Left colon (tissue), 2 donors: ENCODE results near the gene CFAP299. TPM values are rescaled to one million over a fixed set of nuclear protein-coding genes. Genes with fewer than 3 reads are reported as not detected.

Experiments
- ATAC-seq: fragments of 200-7000 bp; cut with Tn5 transposase; one replicate; pipeline ENCODE4 v1.9.1; 2020; ENCODE audit warnings: mild to moderate bottlenecking, moderate library complexity
- DNase-seq, 2 donors: peaks; one replicate each; pipeline ENCODE4 v3.0.0-alpha.2; 2020
- intact Hi-C, 2 donors: fragments of 100-400 bp; cut with DNase I in 1 of 2; cut with micrococcal nuclease in 1 of 2; formaldehyde crosslinking; loops; one replicate each; pipeline versions ENCODE4 v1.11.2 to v1.14.0; 2022; cut with DNase I, micrococcal nuclease
- total RNA-seq, 2 donors: library from RNA; stranded (reverse); fragmentation: NEBNext Ultra II Directional; extraction: Animal tissue kit (Norgen Biotek cat#: 25700); gene quantifications; one replicate each; pipeline ENCODE4 v1.2.1, GENCODE V29; 2021
- donor health status: DM: no; HTN: no; CAD: no.
- donor health status: DM: yes; HTN: yes; CAD: no.

The CFAP299 gene
- total RNA-seq, 2 donors from 2014 or later = not detected

DNA sequence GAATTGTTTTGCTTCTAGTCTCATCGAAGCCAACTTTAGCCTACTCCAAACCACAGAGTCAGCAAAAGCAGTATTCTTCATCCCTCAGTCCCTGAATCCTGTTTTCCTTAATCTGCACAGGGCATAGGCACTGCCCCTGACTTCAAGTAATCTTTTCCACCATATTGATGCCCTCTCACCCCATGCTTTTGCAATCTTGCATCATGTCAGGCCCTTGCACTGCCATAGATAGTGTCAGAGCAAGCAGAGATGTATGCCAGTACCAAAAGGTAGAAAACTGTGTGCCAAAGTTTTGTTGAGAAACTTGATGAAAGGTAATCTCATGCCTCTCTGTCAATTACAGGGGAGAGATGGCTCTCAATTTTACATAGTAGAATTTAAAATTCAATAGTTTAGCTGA is 131.1 kb downstream of the CFAP299 start:
- ATAC-seq (no peak), DNase-seq (no peak)
- intact Hi-C loops = no loop called here

DNA sequence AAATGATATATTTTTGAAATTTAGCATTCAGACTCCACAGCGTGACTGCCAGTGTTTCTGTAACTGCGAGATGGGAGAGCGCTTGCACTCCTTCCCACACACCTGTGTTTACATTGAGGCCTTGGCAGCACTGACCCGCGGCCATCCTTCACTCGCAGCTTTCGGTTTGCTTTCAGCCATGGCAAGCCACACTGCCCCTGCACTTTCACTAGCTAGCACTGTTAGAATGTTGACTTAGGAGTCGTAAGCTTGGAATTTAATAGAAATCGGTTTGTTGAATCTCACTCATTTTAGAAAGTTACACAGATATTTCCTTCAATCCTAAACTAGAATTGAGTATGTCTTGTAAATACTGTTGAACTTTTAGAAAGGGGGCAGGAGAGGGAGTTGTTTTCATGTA is 136.2 kb downstream of the CFAP299 start:
- DNase-seq (peak; percentile 61 to 65), ATAC-seq (peak; percentile 99)
- intact Hi-C loops = no loop called here

DNA sequence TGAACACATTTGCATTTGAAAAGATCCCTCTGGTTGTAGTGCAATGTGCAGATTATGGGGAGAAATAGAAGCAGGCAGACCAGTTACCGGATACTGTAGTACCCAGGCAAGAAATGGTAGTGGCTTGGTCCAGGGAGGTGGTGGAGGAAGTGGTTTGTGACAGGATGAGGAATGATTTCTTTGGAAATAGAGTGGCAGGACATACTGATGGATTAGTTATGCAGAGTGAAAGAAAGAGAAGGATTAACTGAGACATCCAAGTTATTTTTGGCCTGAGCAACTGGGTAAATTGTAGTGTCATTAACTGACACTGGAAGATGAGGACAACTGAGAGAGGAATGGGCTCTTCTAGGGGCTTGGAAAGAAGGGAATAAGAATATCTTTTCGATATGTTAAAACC is 139.7 kb downstream of the CFAP299 start:
- DNase-seq = no peak
- intact Hi-C loops = no loop called here
- ATAC-seq = no peak

DNA sequence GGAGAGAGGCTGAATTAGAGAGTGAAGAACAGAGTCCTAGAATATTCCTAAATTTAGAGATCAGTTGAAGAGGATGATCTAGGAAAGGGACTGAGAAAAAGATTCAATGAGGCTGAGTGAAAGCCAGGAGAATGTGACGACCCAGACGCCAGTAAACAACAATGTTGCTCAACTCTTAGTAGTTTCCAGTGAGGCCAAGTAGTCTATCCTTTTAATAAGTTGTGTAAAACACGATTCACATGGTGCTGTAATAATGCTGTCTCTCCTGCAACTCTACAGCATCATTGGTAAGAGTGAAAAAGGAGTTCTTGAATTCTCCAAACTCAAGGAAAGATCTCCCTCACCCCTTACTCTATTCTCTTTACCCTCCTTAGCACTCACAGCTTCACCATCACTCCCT is 140.3 kb downstream of the CFAP299 start:
- intact Hi-C loops = no loop called here
- no peak for DNase-seq
- ATAC-seq = no peak

DNA sequence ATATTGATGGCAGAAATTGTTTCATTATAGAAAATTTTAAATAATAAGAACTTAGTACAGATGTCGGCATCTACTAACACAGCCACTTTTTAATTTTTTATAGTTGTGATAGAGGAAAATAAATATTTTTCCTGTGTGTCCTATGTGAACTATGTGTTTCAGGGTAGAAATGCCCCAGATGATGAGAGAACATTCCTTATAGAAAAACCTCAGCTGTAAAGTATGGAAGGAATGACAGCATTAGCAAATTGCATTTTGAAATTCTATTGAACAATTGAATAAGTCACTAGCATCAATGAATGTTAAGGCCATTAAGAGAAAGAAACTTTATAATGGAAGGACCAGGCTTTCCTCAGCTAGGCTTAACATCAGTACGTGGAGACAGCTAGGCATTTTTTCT is 149.2 kb downstream of the CFAP299 start:
- DNase-seq (no peak), ATAC-seq (no peak)
- intact Hi-C loops = no loop called here

DNA sequence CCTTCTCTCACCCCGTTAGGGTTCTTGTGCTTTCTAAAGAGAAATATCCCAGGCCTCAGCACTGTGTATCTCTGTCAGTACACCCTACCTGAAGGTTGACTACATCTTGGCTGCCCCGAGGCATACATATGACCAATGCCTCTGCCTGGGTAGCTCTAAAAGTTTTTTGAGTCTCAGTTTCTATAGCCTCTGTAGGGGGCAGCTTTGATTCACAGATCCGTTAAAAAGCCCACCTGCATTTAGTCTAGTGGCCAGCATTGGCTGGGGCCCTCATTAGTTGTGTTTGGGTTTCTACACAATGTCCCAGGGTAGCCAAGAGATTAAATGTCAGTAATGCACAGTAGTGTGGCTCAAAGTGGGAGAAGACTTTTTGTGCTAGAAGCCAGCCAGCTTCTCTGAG is 151.1 kb downstream of the CFAP299 start:
- DNase-seq (no peak), ATAC-seq (no peak)
- intact Hi-C loops = no loop called here

DNA sequence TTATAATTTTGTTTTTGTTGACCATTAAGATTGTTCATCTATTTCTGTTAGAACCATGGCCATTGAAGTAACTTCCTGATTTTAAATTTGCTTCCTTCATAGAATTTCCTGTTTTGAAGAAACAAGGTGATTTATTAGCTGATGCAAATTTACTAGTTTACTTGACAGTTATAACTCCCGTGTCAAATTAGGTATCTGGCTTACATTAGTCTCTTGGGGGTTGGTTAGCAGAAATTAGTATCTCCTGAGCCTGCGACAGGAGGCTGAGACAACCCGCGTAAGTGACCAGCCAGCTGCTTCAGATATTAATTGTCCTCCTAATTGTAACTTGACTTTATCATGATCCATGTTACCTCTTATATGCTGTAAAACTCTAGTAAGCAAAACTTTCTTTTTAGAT is 154.3 kb downstream of the CFAP299 start:
- DNase-seq = no peak
- intact Hi-C loops = no loop called here
- ATAC-seq = no peak

DNA sequence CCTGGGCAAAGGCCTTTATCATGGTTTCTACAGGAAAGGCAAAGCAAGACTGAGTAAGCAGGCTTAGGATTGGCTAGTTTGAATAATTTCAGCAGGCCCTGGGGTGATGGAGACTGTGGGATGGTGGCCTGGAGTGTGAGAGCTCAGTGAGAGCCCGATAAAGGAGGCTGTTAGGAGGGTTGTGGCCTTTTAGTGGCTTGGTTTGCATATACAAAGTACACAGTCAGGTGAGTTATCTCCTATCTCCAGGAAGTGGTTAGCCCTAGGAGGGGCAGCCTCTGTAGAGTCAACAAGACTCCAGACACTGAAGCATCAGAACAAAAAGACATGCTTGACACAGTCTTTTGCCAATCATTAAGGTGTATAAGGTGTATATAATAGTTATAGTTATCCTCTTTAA is 157.2 kb downstream of the CFAP299 start:
- intact Hi-C loops = no loop called here
- peak; percentile 100 for ATAC-seq
- DNase-seq = peak; percentile 17 to 38

DNA sequence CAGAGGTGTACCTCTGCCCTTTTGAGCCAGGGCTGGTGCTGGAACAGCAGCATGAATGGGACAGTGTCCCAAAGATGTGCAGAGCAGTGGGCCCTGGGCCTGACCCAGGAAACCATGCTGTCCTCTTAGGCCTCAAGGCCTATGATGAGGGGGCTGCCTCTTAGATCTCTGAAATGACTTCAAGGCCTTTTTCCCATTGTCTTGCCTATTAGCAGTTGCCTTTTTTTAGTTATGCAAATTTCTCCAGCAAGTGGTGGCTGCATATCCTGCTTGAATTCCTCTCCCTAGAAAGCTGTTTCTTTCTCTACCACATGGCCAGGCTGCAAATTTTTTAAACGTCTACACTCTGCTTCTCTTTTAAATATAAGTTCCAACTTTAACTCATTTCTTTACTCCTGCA is 160.3 kb downstream of the CFAP299 start:
- no peak for ATAC-seq
- intact Hi-C loops = no loop called here
- DNase-seq = no peak

DNA sequence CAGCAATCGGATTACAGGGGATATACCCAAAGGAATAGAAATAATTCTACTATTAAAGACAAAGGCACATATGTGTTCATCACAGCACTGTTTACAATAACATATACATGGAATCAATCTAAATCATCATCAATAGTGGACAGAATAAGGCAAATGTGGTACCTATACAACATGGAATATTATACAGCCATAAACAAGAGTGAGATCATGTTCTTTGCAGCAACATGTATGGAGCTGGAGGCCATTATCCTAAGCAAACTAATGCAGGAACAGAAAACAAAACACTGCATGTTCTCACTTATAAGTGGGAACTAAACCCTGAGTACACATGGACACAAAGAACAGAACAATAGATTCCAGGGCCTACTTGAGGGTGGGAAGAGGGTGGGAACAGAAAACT is 163.2 kb downstream of the CFAP299 start:
- no peak for DNase-seq
- no peak for ATAC-seq
- intact Hi-C loops = no loop called here

DNA sequence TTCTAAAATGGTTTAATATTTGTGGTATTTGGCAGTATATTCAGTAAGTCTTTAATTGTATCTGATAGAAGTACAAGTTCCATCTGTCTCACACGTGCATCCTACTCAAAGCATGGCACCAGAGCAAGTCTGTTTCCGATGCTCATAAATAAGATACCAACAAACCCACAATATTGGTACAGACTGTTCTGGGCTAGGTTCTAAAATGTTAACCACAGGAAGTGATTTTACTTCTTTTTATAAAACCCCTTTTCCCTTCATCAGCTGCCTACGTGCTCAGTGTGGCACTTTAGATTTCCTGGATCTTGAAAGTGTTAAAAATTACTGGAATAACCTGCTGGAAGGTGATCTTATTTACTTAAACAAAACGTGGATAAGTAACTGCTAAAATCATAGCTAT is 165.1 kb downstream of the CFAP299 start:
- intact Hi-C loops = no loop called here
- no peak for DNase-seq

DNA sequence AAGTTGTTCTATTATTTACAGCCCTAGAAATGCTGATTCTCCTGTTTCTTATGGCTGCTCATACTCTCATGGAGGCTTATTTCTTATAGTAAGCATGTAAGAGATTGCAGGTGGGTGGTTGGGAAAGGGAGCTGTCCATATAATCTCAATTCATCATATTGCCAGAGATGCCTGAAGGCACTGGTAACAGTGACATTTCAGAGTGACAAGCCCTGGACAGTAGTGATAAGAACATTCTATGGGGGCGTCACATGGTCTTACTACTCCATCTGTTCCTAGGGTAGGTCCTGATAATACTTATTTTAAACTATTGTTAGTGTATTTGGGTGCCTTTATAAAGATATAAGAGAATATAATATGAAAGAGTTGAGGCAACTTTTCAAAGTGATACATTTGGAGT is 171.5 kb downstream of the CFAP299 start:
- ATAC-seq (no peak), DNase-seq (no peak)
- intact Hi-C loops = no loop called here

More for the DNA sequence above, 165.1 kb downstream of the CFAP299 start:
- ATAC-seq = no peak

DNA sequence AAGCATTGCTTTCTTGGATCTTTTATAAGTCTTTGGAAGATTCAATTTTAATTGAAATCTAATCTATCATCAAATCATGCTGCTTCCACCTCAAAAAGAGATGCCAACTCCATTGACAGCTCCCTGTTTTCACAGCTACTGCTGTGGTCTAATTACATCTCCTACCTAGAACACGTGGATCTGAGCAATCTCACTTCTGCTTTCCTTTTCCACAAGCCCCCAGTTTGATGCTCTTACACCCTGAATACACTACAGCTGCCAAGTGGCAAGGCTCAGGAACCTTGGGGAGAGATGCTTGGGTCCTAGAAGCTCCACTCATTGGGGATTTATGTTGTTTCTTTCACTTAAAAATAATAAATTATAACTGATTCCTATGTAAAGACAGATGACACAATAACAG is 172.0 kb downstream of the CFAP299 start:
- DNase-seq = no peak
- ATAC-seq = no peak
- intact Hi-C loops = no loop called here

DNA sequence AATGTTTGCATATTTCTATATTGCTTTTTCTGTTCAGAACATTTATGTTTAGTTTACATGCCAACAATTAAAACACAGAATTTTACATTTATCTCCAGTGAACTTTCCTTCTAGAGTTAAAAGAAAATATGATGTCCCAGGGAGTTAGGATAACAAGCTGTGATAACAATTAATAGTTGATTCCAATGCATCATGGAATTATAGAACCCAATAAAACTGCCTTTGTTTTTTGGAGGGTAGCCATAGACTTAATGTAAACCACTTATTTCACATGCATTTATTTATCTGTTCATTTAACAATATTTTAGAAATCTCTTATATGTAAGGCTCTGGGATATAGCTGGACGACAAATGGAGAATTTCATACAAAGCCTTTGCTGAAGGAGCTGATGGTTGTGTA is 180.0 kb downstream of the CFAP299 start:
- no peak for ATAC-seq
- intact Hi-C loops = no loop called here
- DNase-seq = no peak

DNA sequence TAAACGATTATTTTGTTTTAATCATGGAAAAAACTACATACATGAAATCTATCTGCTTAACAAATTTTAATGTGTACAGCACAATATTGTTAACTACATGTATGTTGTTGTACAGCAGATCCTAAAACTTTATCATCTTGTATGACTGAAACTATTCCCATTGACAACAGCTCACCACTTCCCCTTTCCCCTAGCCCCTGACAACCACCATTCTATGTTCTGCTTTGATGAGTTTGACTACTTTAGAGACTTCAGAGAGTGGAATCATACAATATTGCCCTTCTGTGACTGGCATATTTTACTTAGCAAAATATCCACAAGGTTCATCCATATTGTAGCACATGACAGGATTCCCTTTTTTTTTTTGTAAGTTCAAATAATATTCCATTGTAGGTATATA is 185.9 kb downstream of the CFAP299 start:
- DNase-seq = no peak
- no peak for ATAC-seq
- intact Hi-C loops = no loop called here

DNA sequence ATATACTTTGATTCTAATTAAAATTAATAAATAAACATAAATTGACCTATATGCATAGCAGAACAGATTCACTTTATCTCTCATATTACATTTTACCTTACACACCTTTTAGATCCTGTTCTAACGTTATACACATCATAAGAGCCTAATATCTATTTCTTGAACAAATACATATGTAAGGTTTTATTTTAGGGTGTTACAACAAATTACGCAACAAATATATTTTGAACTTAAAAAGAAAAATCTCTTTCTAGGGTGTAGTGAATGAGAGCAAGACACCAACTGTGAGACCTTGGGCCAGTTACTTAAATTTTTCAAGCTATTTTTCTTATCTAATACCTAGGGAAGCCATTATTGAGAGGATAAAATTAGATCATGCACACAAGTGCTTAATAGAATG is 191.2 kb downstream of the CFAP299 start:
- ATAC-seq = no peak
- no peak for DNase-seq
- intact Hi-C loops = no loop called here

DNA sequence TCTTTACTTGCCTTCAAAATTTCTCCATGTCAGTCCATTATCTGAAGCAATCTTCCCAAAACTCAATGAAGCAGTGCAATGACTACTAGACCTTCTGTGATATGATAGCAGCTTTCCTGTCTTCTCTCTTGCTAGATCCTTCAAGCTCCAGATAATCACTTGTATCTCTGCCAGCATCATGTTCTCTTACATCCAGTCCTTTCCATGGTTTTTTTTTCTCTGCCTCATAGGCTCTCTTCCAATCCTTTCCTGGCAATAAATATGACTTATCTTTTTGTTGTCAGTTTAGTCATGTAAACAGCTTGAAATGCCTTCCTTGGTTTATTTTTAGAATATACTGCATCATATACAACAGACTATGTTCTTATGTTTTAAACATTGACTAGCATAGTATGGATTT is 193.5 kb downstream of the CFAP299 start:
- DNase-seq (no peak), ATAC-seq (no peak)
- intact Hi-C loops = no loop called here

DNA sequence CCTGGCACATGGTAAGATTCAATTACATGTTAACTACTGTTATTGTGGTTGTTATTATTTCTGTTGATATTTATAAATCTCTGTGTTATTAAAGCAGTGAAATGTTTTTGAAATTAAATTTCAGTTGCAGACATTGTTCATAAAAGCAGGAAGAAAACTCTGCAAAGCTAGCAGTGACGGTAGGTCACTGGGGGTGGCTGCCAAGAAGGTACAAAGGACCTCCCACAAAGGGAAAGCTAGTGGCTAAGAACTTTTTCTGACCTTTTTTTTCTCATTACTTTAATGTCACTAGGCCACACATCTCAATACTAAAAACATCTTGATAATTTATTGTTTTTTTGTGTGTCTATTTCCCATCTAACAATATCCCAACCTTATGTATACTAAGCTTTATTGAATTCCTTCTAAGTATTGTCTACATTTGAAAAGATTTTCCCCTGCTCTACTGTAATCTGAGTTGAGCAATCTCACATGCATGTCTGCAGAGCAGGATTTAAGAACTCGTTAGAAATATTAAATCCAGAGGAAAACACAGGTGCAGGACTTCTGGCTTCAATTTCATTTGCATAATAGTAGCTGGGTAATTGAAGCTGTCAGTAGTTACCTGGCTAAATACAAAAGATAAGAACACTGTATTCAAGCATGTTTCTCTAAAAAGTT is 197.3 kb downstream of the CFAP299 start:
- no peak for ATAC-seq
- intact Hi-C loops = no loop called here
- DNase-seq = no peak

DNA sequence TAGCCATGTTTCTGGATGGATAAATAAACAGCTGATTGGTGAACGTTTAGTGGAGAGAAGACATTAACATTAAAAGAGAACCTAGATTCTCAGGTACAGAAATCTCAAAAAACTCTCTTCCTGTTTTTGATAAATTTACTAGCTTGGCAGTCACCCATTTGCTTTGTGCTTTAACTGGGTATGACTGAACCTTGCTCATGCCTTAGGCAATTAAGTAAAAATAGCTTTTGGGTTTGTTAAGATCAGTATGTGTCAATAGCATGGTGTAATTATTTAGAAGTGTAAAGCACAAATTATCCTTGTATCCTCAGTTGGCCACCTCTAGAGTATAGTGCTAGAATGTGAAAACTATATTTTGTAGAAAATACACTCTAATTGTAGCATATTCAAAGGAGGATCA is 200.0 kb downstream of the CFAP299 start:
- DNase-seq = no peak
- no peak for ATAC-seq
- intact Hi-C loops = no loop called here

DNA sequence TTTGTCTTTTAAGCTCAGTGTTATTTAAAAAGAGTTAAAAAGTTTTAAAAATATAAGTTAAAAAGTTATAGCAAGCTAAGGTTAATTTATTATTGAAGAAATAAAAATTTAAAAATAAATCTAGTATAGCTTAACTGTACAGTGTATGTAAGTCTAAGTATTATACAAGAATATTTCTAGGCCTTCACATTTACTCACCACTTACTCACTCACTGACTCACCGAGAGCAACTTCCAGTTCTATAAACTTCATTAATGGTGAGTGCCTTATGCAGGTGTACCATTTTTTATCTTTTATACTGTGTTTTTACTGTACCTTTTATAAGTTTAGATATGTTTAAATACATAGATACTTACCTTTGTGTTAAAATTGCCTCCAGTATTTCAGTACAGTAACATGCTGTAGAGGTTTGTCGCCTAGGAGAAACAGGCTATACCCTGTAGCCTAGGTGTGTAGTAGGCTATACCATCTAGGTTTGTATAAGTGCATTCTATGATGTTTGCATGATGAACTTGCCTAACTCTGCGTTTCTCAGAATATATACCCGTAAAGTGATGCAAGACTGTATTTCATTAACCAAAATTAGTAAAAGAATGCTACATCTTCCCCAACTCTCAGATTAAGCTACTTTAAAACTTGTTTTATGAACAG is 202.9 kb downstream of the CFAP299 start:
- ATAC-seq = no peak
- no peak for DNase-seq
- intact Hi-C loops = no loop called here

DNA sequence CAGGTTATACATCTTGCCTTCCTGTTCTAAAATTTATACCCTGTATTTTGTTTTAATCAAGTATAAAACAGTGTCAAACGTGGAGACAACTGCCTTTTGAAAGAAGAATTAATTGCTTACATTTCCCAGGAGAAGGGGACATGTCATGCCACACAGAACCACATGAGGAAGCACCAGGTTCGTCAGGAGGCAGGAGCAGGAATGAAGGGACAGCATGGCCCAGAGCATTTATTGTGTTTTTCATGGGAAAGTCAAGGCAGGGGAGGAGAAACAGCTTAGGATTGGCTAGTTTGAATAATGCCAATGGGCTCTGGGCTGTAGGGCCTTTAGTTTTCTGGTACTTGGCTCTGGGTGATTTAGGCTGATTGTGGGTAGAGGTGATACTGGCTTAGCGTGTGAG is 203.7 kb downstream of the CFAP299 start:
- no peak for DNase-seq
- intact Hi-C loops = no loop called here
- no peak for ATAC-seq
